ENCODE results near the gene TMEM163.
A peak's percentile ranks its signal among the peaks of the same experiment; 100 is the strongest.
"Not testable (repeated sequence)": the region's sequence is repeated elsewhere in the genome, so short reads cannot be mapped to it uniquely, and the experiment has no call there.

The TMEM163 gene

GRCh38 chr2:134718817-134719814, at the start of gene TMEM163:
TMEM163 (minus strand) TSS chr2:134719000.
- DNase-seq = no peak

- DNase-seq = no peak
Observed at GRCh38 chr2:134766583-134766982, 47.8 kb upstream of the TMEM163 start.

DNA sequence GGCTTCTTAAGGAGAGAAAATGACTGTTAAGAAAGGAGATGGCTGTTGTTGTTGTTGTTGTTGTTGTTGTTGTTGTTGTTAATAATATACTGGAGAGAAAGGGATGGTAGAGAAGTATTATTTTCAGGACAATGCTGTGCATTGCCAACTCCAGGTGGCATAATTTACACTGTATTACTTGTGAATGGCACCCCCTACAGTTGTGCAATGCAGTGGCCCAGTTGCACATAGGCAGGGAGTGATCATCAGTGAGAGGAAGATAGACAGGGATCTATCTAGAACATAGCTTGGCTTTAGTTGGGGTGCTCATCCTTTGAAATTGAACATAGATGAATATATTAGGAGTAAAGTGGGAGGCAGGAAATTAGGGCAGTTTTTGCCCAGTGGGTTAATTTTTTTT, 47.2 kb upstream of the TMEM163 start:
- no peak for DNase-seq

DNA sequence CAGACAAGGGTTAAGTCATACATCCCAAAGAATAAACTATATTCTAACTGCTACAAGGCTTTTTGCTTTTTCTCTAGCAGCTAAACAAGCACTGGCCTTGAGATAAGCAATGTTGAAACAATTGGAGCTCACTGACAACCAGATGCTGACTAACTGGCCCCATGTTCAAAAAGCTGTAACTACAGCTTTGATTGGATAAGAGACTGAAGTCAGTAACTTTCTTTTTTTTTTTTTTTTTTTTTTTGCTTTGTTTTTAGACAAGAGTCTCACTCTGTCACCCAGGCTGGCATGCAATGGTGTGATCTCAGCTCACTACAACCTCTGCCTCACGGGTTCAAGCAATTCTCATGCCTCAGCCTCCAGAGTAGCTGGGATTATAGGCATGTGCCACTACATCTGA, 45.4 kb upstream of the TMEM163 start:
- no peak for DNase-seq

DNA sequence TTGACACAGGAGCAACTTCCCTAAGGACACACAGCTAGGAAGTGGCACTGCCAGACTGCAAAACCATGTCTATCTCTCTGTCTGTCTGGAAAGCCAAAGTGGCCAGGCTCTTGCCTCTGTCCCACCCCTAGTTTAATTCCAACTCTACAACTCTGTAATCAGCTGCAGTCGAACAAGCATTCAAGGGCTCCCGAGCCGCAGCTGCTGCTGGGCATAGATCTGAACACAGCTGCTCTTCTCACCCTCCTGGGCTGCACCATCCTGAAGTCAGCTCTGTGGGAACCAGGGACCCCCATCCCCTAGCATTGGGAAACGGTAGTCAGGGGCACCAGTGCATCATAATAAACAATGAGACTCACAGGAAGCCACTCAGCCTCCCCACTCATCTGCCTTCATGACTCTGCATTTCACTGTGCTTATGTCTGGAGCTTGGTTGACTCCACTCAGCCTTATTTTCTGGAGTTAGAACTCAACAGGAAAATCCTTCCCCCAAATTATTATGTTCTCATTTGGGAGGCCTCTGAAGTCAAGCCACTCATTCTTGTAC, 44.4 kb upstream of the TMEM163 start:
- no peak for DNase-seq

DNA sequence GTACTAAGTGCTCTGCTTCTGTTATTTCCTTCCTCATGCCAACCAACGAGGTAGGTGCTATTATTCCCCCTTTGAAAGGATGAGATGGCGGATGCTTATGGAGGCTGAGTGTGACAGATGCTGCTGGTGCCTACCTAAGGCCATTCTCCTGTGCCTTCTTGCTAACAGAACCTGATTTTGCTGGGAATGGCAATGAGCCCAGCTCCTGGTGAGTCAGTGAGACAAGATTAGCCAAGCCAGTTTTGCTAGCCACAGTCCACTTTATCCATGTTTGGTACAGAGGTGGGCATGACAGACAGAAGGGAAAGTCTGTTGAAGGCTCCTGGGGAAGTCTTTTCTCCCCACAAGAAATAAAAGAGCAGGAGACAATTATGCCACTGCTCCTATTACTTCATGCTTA, 43.7 kb upstream of the TMEM163 start:
- DNase-seq = no peak

DNA sequence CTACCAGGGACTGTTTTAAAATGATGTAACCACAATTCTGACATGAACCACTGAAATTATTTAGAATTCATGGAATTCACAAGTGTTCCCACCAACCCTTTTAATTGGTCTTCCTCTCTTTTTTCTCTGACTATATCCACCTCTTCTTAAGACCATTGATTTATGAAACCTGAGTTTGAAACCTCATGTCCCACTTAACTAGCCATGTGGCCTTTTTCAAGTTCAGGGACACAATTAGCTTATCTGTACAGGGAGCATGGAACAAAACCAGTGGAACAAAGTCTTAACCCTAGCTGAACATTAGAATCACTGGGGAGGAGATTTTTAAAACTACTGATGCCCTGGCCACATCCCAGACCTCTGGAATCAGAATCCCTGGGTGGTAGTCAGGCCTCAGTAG, 41.6 kb upstream of the TMEM163 start:
- no peak for DNase-seq

DNA sequence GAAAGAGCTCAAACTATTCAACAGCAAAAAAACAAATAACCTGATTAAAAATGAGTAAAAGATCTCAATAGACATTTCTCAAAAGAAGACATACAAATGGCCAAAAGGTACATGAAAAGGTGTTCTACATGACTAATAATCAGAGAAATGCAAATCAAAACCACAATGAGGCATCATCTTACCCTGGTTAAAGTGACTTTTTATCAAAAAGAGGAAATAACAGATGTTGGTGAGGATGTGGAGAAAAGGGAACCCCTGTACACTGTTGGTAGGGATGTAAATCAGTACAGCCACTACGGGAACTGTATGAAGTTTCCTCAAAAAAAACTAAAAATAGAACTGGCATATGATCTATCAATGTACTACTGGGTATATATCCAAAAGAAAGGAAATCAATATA, 39.8 kb upstream of the TMEM163 start:
- DNase-seq = no peak

DNA sequence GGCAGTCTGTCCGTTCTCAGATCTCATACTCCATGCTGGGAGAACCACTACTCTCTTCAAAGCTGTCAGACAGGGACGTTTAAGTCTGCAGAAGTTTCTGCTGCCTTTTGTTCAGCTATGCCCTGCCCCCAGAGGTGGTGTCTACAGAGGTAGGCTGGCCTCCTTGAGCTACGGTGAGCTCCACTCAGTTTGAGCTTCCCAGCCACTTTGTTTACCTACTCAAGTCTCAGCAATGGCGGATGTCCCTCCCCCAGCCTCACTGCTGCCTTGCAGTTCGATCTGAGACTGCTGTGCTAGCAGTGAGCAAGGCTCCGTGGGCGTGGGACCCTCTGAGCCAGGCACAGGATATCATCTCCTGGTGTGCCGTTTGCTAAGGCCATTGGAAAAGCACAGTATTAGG, 33.2 kb upstream of the TMEM163 start:
- not testable (repeated sequence) for DNase-seq

DNA sequence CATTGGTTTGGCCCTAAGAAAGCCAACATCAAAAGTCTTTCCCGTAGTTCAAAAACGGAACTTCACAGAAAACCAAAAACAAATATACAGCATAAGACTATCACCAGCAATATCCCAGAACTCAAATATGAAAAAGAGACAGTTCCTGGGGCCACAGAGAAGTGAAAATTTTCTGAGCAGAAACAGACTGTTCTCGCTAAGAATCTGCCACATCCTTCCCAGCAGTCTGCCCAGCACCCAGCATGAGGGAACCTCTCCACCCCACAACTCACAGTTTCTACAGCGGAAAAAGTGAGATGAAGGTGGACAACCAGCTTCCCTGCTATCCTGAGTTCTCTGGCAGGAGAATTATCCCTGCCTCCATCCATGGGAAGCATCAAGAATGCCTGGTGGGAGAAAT, 26.7 kb upstream of the TMEM163 start:
- DNase-seq = no peak

GRCh38 chr2:134745023-134745422, 26.2 kb upstream of the TMEM163 start:
- DNase-seq = no peak

- DNase-seq = no peak
Observed at GRCh38 chr2:134739879-134740301, 21.1 kb upstream of the TMEM163 start.

- no peak for DNase-seq
Observed at GRCh38 chr2:134739236-134739878, 20.6 kb upstream of the TMEM163 start.

DNA sequence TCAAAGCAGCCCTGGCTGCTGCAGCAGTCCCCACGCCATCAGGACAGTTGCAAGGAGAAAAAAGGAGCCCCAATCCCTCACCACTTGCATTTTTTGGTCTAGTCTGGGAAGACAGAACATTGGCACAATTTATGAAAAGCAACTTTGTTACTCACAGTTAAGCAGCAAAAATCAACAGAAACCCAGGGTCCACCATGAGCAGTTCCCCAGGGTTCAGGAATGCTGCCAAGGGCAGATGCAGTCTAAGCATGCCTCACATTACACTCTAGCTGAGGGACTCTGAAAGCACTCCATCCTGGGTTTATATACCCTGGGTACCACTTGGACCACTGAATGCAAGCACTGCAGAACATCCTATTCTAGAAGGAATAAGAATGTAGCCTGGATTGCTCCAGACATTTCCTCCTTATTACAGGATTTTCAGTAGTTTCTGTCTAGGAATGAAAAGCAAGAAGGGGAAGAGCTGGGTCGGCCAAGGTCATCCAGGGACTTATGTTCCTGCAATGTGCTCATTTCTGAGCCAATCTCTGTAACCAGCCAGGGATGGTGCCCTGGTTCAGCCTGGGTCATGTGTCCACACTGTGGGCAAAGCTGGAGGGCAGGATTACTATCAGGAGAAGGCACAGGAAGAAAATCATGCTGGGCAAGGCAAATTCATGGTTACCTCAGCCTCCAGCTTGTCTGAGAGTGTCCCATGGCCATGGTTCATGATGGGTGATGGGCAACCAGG, 19.5 kb upstream of the TMEM163 start:
- DNase-seq = no peak

DNA sequence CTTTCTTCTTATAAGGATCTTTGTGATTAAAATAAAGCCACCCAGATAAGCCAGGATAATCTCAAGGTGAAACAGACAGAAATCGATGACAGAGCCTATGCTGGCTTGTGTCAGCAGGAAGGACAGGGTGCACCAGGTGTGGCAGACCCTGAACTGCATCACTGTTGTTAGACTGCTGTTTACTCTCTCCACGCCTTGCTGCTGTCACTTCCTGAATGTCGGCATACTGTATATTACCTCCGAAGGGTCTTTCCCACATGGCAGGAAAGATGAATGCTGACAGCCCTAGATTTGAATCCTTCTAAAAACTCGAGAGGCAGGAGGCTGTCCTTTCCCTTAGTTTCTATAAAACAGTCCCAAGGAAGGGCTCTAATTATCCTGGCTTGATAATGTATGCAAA, 18.9 kb upstream of the TMEM163 start:
- peak; percentile 25 for DNase-seq

- no peak for DNase-seq
Observed at GRCh38 chr2:134736167-134736880, 17.5 kb upstream of the TMEM163 start.

DNA sequence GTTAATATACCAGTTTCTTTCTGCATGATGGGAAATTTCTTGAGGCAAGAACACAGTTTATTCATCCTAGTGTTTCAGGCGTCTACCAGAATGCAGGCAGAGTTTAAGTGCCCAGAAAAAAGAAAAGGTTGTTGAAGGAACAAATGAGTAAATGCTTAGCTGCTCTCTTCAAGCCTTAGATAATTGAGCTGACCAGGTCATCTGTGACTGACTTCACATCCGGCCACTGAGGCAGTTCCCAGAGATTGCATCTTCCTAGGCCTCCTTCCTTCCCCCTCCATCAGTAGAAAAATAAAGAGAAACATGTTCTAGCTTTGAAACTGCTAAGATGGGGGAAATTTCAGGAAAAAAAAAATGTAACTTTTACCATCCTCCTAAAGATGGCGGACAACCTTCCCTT, 9.4 kb upstream of the TMEM163 start:
- DNase-seq = no peak

- DNase-seq = no peak
Observed at GRCh38 chr2:134727385-134727784, 8.6 kb upstream of the TMEM163 start.

DNA sequence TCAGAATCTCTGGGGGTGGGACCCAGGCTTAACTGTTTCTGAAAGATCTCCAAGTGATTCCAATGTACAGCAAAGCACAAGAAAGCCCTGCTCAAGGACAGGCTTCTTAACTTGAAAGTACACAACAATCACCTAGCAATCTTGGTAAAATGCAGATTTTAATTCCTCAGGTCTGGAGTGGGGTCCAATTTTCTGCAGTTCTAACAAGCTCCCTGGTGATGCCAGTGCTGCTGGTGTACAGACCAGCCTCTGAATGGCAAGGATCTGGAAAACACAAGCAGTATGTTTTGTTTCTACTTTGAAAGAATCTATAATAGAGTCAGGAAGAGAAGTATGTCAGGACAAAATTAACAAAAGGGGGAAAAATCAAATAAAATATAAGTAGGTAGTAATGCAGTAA, 7.8 kb upstream of the TMEM163 start:
- DNase-seq = no peak

DNA sequence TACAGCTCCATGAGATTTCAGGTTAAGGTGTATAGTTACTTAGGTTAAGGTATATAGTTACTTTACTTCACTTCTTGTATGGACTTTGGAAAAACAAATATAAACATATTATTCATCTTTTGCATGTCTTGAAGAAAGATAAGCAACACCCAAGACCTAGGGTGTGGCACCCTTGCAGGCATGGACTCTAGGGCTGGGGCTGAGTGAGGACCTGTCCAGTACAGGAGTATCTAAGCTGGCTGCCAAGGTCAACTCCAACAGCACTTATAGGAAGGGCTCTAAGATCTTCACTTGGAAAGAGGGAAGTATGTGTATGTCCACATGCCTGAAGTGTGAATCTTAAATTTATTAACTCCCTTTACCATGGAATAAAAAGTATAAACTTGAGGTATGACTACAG, 7.1 kb upstream of the TMEM163 start:
- no peak for DNase-seq

DNA sequence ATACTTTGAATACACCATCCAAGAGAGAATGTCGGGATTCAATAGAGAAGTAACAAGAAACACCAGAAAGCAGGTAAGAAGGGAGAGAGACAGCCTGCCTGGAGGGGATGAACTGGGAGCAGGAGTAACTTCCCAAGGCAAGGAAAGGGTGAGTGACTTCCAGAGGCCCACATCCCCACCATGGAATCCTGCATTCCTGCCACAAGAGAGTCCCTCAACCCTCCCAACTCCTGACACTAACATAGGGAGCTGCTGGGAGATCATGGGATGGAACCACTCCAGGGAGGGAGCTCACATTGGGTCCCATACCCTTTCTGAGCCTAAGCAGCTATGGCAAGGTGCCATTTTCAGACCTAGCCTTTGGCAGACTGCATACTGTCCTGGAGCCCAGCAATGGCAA, 5.5 kb upstream of the TMEM163 start:
- DNase-seq = no peak

- DNase-seq = not testable (repeated sequence)
Observed at GRCh38 chr2:134723742-134724141, 4.9 kb upstream of the TMEM163 start.

GRCh38 chr2:134722728-134723127, 3.9 kb upstream of the TMEM163 start:
- no peak for DNase-seq
